A549 (cell line): Measurements from ENCODE around the gene KHDRBS2.

Source experiments
- CEBPB ChIP-seq, 2 experiments: fragments of >200 bp in 1 of 2; sonication (Bioruptor Twin) in 1 of 2; formaldehyde crosslinking in 1 of 2; IDR thresholded peaks; 2 replicates each; pipeline ENCODE4 v1.6.1; 2012 to 2016
- EP300 ChIP-seq, 2 experiments: fragments of >200 bp; sonication (Bioruptor Twin); formaldehyde crosslinking; IDR thresholded peaks; 2 replicates in 1 of 2; 3 replicates in 1 of 2; pipeline ENCODE4 v1.6.1; 2016 to 2017
- FOSL2 ChIP-seq, 2 experiments: fragments of 450-650 bp in 1 of 2; fragments of >200 bp in 1 of 2; sonication (Bioruptor Twin) in 1 of 2; formaldehyde crosslinking; IDR thresholded peaks; 2 replicates each; pipeline versions ENCODE4 v1.5.0 to v1.6.1; 2016 to 2020; ENCODE audit warnings: mild to moderate bottlenecking in 1 of 2, moderate library complexity in 1 of 2
- HDAC2 ChIP-seq: fragments of 200-600 bp; sonication (generic); IDR thresholded peaks from 2 replicates; pipeline ENCODE4 v1.6.1; 2016
- HOXA7 ChIP-seq: fragments of 250-450 bp; sonication (Bioruptor Pico); IDR thresholded peaks from 2 replicates; pipeline ENCODE4 v1.5.0; 2020; ENCODE audit warnings: mild to moderate bottlenecking, moderate library complexity
- POLR2A ChIP-seq: IDR thresholded peaks from 2 replicates; pipeline ENCODE4 v1.6.1; 2012; ENCODE audit warnings: mild to moderate bottlenecking, low read length
- RFX5 ChIP-seq: fragments of 450-650 bp; IDR thresholded peaks from 2 replicates; pipeline ENCODE4 v1.7.1; 2014; ENCODE audit warnings: antibody characterized with exemption, mild to moderate bottlenecking, moderate library complexity
- TF ChIP-seq, protein P1 (sequence below): fragments of >200 bp; sonication (Bioruptor Twin); formaldehyde crosslinking; IDR thresholded peaks from 3 replicates; pipeline ENCODE4 v1.5.1; 2016

DNA sequence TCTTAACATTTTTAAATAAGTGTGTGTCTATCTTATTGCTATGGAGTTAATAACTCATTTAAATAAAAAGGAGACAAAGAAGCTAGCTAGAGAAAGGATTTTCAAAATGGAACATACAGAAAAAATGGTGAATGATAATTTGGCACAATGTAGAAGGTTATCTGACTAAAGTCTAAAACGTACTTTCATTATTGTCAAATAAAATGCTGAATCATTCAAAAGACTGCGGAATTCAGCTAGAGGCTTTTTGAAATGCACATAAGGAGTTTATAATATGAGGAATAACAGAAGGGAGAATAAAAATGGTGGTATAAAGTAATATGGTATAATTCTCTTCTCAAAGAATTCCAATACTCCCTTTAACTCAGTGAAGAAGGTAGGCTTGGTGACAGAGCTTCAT lies 597.9 kb downstream of the KHDRBS2 start:
- TF ChIP-seq, protein P1, sequence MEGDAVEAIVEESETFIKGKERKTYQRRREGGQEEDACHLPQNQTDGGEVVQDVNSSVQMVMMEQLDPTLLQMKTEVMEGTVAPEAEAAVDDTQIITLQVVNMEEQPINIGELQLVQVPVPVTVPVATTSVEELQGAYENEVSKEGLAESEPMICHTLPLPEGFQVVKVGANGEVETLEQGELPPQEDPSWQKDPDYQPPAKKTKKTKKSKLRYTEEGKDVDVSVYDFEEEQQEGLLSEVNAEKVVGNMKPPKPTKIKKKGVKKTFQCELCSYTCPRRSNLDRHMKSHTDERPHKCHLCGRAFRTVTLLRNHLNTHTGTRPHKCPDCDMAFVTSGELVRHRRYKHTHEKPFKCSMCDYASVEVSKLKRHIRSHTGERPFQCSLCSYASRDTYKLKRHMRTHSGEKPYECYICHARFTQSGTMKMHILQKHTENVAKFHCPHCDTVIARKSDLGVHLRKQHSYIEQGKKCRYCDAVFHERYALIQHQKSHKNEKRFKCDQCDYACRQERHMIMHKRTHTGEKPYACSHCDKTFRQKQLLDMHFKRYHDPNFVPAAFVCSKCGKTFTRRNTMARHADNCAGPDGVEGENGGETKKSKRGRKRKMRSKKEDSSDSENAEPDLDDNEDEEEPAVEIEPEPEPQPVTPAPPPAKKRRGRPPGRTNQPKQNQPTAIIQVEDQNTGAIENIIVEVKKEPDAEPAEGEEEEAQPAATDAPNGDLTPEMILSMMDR, result no peak
- TF ChIP-seq RFX5 (no peak), POLR2A (no peak), CEBPB (IDR thresholded peaks at IDR 0.05) (no peak), HDAC2 (no peak), EP300 (IDR thresholded peaks at IDR 0.05) (no peak), FOSL2 (IDR thresholded peaks at IDR 0.05) (no peak), FOSL2 (CRISPR knock-in tag; IDR thresholded peaks at IDR 0.05) (no peak), HOXA7 (CRISPR knock-in tag) (no peak)
